Memory B cell (primary cell): ENCODE measurements around the gene PLA2G2C.
A peak's percentile ranks its signal among the peaks of the same experiment; 100 is the strongest.
"Not testable (repeated sequence)": the region's sequence is repeated elsewhere in the genome, so short reads cannot be mapped to it uniquely, and the experiment has no call there.

Experiments
- ATAC-seq: fragments of 150-1000 bp; cut with Tn5 transposase; 2 replicates; pipeline ENCODE4 v1.10.0; 2021; ENCODE audit warnings: low read depth, mild to moderate bottlenecking, moderate library complexity
- DNase-seq, 2 donors: peaks; one replicate each; pipeline ENCODE4 v3.0.0; 2022; ENCODE audit warnings: low spot score in 2 of 2
- H3K27ac Mint-ChIP-seq: one replicate; pipeline ENCODE4 v1.8.0; 2022; ENCODE audit warnings: mild to moderate bottlenecking, moderate library complexity, mixed read lengths
- H3K27me3 Mint-ChIP-seq: one replicate; pipeline ENCODE4 v1.8.0; 2022; ENCODE audit warnings: mixed read lengths
- H3K36me3 Mint-ChIP-seq: one replicate; pipeline ENCODE4 v1.8.0; 2022; ENCODE audit warnings: mild to moderate bottlenecking, mixed read lengths
- H3K4me1 Mint-ChIP-seq: one replicate; pipeline ENCODE4 v1.8.0; 2022; ENCODE audit warnings: mixed read lengths
- H3K4me3 Mint-ChIP-seq: one replicate; pipeline ENCODE4 v1.8.0; 2022; ENCODE audit warnings: mild to moderate bottlenecking, moderate library complexity, mixed read lengths
- H3K9me3 Mint-ChIP-seq: one replicate; pipeline ENCODE4 v1.8.0; 2022; ENCODE audit warnings: mixed read lengths

Gene PLA2G2C

GRCh38 chr1:20185834-20186782 lies at the start of gene PLA2G2C, which contains the start of gene UBXN10:
PLA2G2C (minus strand) TSS chr1:20186518; CDS start chr1:20177363, 9,155 bp downstream.
UBXN10 (plus strand) TSS chr1:20186096; CDS start chr1:20190562, 4,466 bp downstream.
- Mint-ChIP-seq H3K27ac (peak within 1 kb of the TSS; percentile 86), H3K4me1 (peaks cover 17% of the 10 kb centered on the region), H3K27me3 (peaks cover 26% of the 10 kb centered on the region), H3K4me3 (peak within 1 kb of the TSS; percentile 78), H3K36me3 (no peaks in the 10 kb centered on the region), H3K9me3 (no peaks in the 10 kb centered on the region)
- ATAC-seq, result peak; percentile 80
- DNase-seq, result peak; percentile 34 to 43

GRCh38 chr1:20234788-20235535 lies 48.6 kb upstream of the PLA2G2C start:
- DNase-seq (no peak), ATAC-seq (no peak)
- Mint-ChIP-seq H3K4me1 (peaks cover 2% of the 10 kb centered on the region), H3K36me3 (no peaks in the 10 kb centered on the region), H3K9me3 (no peaks in the 10 kb centered on the region), H3K4me3 (no peak overlapping the region), H3K27ac (no peak overlapping the region), H3K27me3 (peaks cover 16% of the 10 kb centered on the region)

- peaks cover 15% of the 10 kb centered on the region for H3K27me3 Mint-ChIP-seq
- H3K36me3 Mint-ChIP-seq, result no peaks in the 10 kb centered on the region
- peaks cover 2% of the 10 kb centered on the region for H3K4me1 Mint-ChIP-seq
- no peak overlapping the region for H3K27ac Mint-ChIP-seq
- no peak for ATAC-seq
- H3K4me3 Mint-ChIP-seq, result no peak overlapping the region
- H3K9me3 Mint-ChIP-seq, result no peaks in the 10 kb centered on the region
- DNase-seq, result no peak
Observed at GRCh38 chr1:20233866-20234265, 47.5 kb upstream of the PLA2G2C start.

GRCh38 chr1:20233394-20233793 lies 47.1 kb upstream of the PLA2G2C start:
- peaks cover 15% of the 10 kb centered on the region for H3K27me3 Mint-ChIP-seq
- peaks cover 2% of the 10 kb centered on the region for H3K4me1 Mint-ChIP-seq
- H3K4me3 Mint-ChIP-seq, result no peak overlapping the region
- no peaks in the 10 kb centered on the region for H3K36me3 Mint-ChIP-seq
- no peak overlapping the region for H3K27ac Mint-ChIP-seq
- H3K9me3 Mint-ChIP-seq, result no peaks in the 10 kb centered on the region
- peak in 1 of 2 donors; percentile 40 for DNase-seq
- peak; percentile 87 for ATAC-seq

GRCh38 chr1:20232564-20232963 lies 46.2 kb upstream of the PLA2G2C start:
- not testable (repeated sequence) for H3K4me1 Mint-ChIP-seq, H3K4me3 Mint-ChIP-seq, H3K36me3 Mint-ChIP-seq, ATAC-seq, H3K27ac Mint-ChIP-seq, DNase-seq, H3K9me3 Mint-ChIP-seq
- H3K27me3 Mint-ChIP-seq, result peaks cover 17% of the 10 kb centered on the region

GRCh38 chr1:20229171-20229570 lies 42.9 kb upstream of the PLA2G2C start:
- H3K4me3 Mint-ChIP-seq, result no peak overlapping the region
- H3K9me3 Mint-ChIP-seq, result no peaks in the 10 kb centered on the region
- DNase-seq, result no peak
- H3K4me1 Mint-ChIP-seq, result peaks cover 2% of the 10 kb centered on the region
- no peak overlapping the region for H3K27ac Mint-ChIP-seq
- peaks cover 14% of the 10 kb centered on the region for H3K27me3 Mint-ChIP-seq
- ATAC-seq, result no peak
- H3K36me3 Mint-ChIP-seq, result no peaks in the 10 kb centered on the region

GRCh38 chr1:20228314-20228825 lies 42.1 kb upstream of the PLA2G2C start:
- H3K9me3 Mint-ChIP-seq, result no peaks in the 10 kb centered on the region
- H3K27ac Mint-ChIP-seq, result no peak overlapping the region
- peaks cover 16% of the 10 kb centered on the region for H3K27me3 Mint-ChIP-seq
- H3K4me3 Mint-ChIP-seq, result no peak overlapping the region
- H3K36me3 Mint-ChIP-seq, result no peaks in the 10 kb centered on the region
- ATAC-seq, result no peak
- DNase-seq, result no peak
- peaks cover under 1% of the 10 kb centered on the region for H3K4me1 Mint-ChIP-seq

- Mint-ChIP-seq H3K27me3 (peaks cover 19% of the 10 kb centered on the region), H3K36me3 (no peaks in the 10 kb centered on the region), H3K4me1 (no peaks in the 10 kb centered on the region), H3K9me3 (no peaks in the 10 kb centered on the region), H3K4me3 (no peak overlapping the region), H3K27ac (no peak overlapping the region)
- DNase-seq (no peak), ATAC-seq (no peak)
Observed at GRCh38 chr1:20227704-20228103, 41.4 kb upstream of the PLA2G2C start.

- no peak overlapping the region for H3K27ac Mint-ChIP-seq
- no peaks in the 10 kb centered on the region for H3K36me3 Mint-ChIP-seq
- peaks cover 19% of the 10 kb centered on the region for H3K27me3 Mint-ChIP-seq
- no peak overlapping the region for H3K4me3 Mint-ChIP-seq
- DNase-seq (no peak), ATAC-seq (no peak)
- no peaks in the 10 kb centered on the region for H3K9me3 Mint-ChIP-seq
- no peaks in the 10 kb centered on the region for H3K4me1 Mint-ChIP-seq
Observed at GRCh38 chr1:20224546-20224945, 38.2 kb upstream of the PLA2G2C start.

- Mint-ChIP-seq H3K27ac (no peak overlapping the region), H3K27me3 (peaks cover 19% of the 10 kb centered on the region), H3K9me3 (no peaks in the 10 kb centered on the region), H3K4me1 (no peaks in the 10 kb centered on the region), H3K4me3 (no peak overlapping the region), H3K36me3 (no peaks in the 10 kb centered on the region)
- ATAC-seq (no peak), DNase-seq (no peak)
Observed at GRCh38 chr1:20223551-20224419, 37.5 kb upstream of the PLA2G2C start.

GRCh38 chr1:20223106-20223505 lies 36.8 kb upstream of the PLA2G2C start:
- ATAC-seq (no peak), DNase-seq (no peak)
- no peak overlapping the region for H3K4me3 Mint-ChIP-seq
- H3K27ac Mint-ChIP-seq, result no peak overlapping the region
- no peaks in the 10 kb centered on the region for H3K9me3 Mint-ChIP-seq
- no peaks in the 10 kb centered on the region for H3K36me3 Mint-ChIP-seq
- H3K27me3 Mint-ChIP-seq, result peaks cover 19% of the 10 kb centered on the region
- H3K4me1 Mint-ChIP-seq, result no peaks in the 10 kb centered on the region

- Mint-ChIP-seq H3K4me3 (no peak overlapping the region), H3K27me3 (peaks cover 18% of the 10 kb centered on the region), H3K27ac (no peak overlapping the region), H3K36me3 (no peaks in the 10 kb centered on the region), H3K9me3 (no peaks in the 10 kb centered on the region), H3K4me1 (no peaks in the 10 kb centered on the region)
- DNase-seq (no peak), ATAC-seq (no peak)
Observed at GRCh38 chr1:20220036-20220435, 33.7 kb upstream of the PLA2G2C start.

GRCh38 chr1:20219053-20219452 lies 32.7 kb upstream of the PLA2G2C start:
- ATAC-seq, H3K27ac Mint-ChIP-seq, H3K4me3 Mint-ChIP-seq, H3K9me3 Mint-ChIP-seq, H3K4me1 Mint-ChIP-seq, DNase-seq, H3K36me3 Mint-ChIP-seq: not testable (repeated sequence)
- peaks cover 15% of the 10 kb centered on the region for H3K27me3 Mint-ChIP-seq
